CD14-positive monocyte (primary cell): ENCODE results near the gene CDC16. TPM values are rescaled to one million over a fixed set of nuclear protein-coding genes. Genes with fewer than 3 reads are reported as not detected.

Experiments used
- DNase-seq, 3 donors: peaks; one replicate each; pipeline ENCODE4 v3.0.0-alpha.2; 2011 to 2022
- H2AFZ ChIP-seq: 2 replicates; pipeline ENCODE4 v1.6.0; 2012; ENCODE audit warnings: mild to moderate bottlenecking, low read depth, low read length, inconsistent platforms; ENCODE audit not compliant: insufficient read depth, poor library complexity, severe bottlenecking
- H3K27ac ChIP-seq, 2 donors: 1 replicate in 1 of 2; 2 replicates in 1 of 2; pipeline ENCODE4 v1.5.1; 2012 to 2013; ENCODE audit warnings: low read length in 2 of 2, control low read depth in 1 of 2, inconsistent platforms in 1 of 2, low read depth in 1 of 2, mild to moderate bottlenecking in 1 of 2
- H3K27me3 ChIP-seq, 2 donors: one replicate each; pipeline versions ENCODE4 v1.6.0 to v1.6.1; 2011 to 2013; ENCODE audit warnings: low read length in 2 of 2; ENCODE audit not compliant: control insufficient read depth in 2 of 2, insufficient read depth in 2 of 2
- H3K36me3 ChIP-seq, 2 donors: replicated peaks in 1 of 2; 1 replicate in 1 of 2; 2 replicates in 1 of 2; pipeline versions ENCODE4 v1.5.1 to v1.6.1; 2012 to 2013; ENCODE audit warnings: low read length in 2 of 2, control low read depth in 1 of 2, inconsistent platforms in 1 of 2, mild to moderate bottlenecking in 1 of 2; ENCODE audit not compliant: insufficient read depth in 2 of 2, control insufficient read depth in 1 of 2
- H3K4me1 ChIP-seq, 2 donors: 1 replicate in 1 of 2; 2 replicates in 1 of 2; pipeline versions ENCODE4 v1.5.1 to v1.6.1; 2012 to 2013; ENCODE audit warnings: low read length in 2 of 2, control low read depth in 1 of 2, inconsistent platforms in 1 of 2, mild to moderate bottlenecking in 1 of 2, moderate library complexity in 1 of 2; ENCODE audit not compliant: insufficient read depth in 2 of 2, control insufficient read depth in 1 of 2
- H3K4me2 ChIP-seq: replicated peaks from 2 replicates; pipeline ENCODE3; 2012; ENCODE audit warnings: low read length, moderate library complexity, mild to moderate bottlenecking; ENCODE audit not compliant: poor library complexity, severe bottlenecking; ENCODE audit errors: extremely low read depth
- H3K4me3 ChIP-seq, 3 experiments: fragments of 200-600 bp in 1 of 3; sonication (generic) in 1 of 3; replicated peaks in 1 of 3; 1 replicate in 2 of 3; 2 replicates in 1 of 3; pipeline ENCODE4 v1.5.1; 2011 to 2013; ENCODE audit warnings: low read length in 3 of 3, mild to moderate bottlenecking in 3 of 3, control low read depth in 2 of 3, low read depth in 2 of 3, inconsistent platforms in 1 of 3, moderate library complexity in 1 of 3
- H3K79me2 ChIP-seq: 2 replicates; pipeline ENCODE4 v1.6.0; 2012; ENCODE audit warnings: mild to moderate bottlenecking, control low read depth, inconsistent platforms, low read length, moderate library complexity; ENCODE audit not compliant: insufficient read depth
- H3K9ac ChIP-seq: 2 replicates; pipeline ENCODE4 v1.6.0; 2017; ENCODE audit warnings: low read length, mild to moderate bottlenecking; ENCODE audit not compliant: insufficient read depth, poor library complexity, severe bottlenecking
- H3K9me3 ChIP-seq, 2 donors: replicated peaks in 1 of 2; 1 replicate in 1 of 2; 2 replicates in 1 of 2; pipeline versions ENCODE4 v1.5.1 to v1.6.1; 2012 to 2013; ENCODE audit warnings: low read length in 2 of 2, control low read depth in 1 of 2; ENCODE audit not compliant: control insufficient read depth in 1 of 2, insufficient read depth in 1 of 2
- H4K20me1 ChIP-seq: 2 replicates; pipeline ENCODE4 v1.6.0; 2012; ENCODE audit warnings: mild to moderate bottlenecking, low read length, control low read depth, moderate library complexity; ENCODE audit not compliant: insufficient read depth
- H3K27ac Mint-ChIP-seq, 7 donors: one replicate each; pipeline ENCODE4 v1.8.0; 2020; ENCODE audit warnings: mild to moderate bottlenecking in 7 of 7, mixed read lengths in 7 of 7, moderate library complexity in 6 of 7, inconsistent platforms in 2 of 7
- H3K27me3 Mint-ChIP-seq, 3 donors: one replicate each; pipeline ENCODE4 v1.8.0; 2021 to 2022; ENCODE audit warnings: low read depth in 3 of 3, mild to moderate bottlenecking in 3 of 3, mixed read lengths in 3 of 3, moderate library complexity in 3 of 3, inconsistent platforms in 1 of 3
- H3K36me3 Mint-ChIP-seq, 2 donors: one replicate each; pipeline ENCODE4 v1.8.0; 2020; ENCODE audit warnings: mixed read lengths in 2 of 2, inconsistent platforms in 1 of 2, mild to moderate bottlenecking in 1 of 2
- H3K4me1 Mint-ChIP-seq: one replicate; pipeline ENCODE4 v1.8.0; 2020; ENCODE audit warnings: mild to moderate bottlenecking, mixed read lengths
- H3K4me3 Mint-ChIP-seq, 2 donors: one replicate each; pipeline ENCODE4 v1.8.0; 2020; ENCODE audit warnings: mild to moderate bottlenecking in 2 of 2, mixed read lengths in 2 of 2, moderate library complexity in 1 of 2
- H3K9me3 Mint-ChIP-seq, 7 donors: one replicate each; pipeline ENCODE4 v1.8.0; 2020 to 2022; ENCODE audit warnings: mixed read lengths in 7 of 7, mild to moderate bottlenecking in 6 of 7, moderate library complexity in 6 of 7, inconsistent platforms in 2 of 7
- WGBS: methylation state at CpG from one replicate; pipeline ENCODE4 v1.1.5; 2013; ENCODE audit warnings: missing lambda C conversion rate; ENCODE audit not compliant: insufficient coverage; 5-methylcytosine and 5-hydroxymethylcytosine counted together
- intact Hi-C, 2 donors: fragments of 100-400 bp; cut with micrococcal nuclease; formaldehyde crosslinking; loops; one replicate each; pipeline versions ENCODE4 v1.15.0 to v1.15.1; 2023
- polyA plus RNA-seq, 3 donors: library from polyadenylated mRNA; depleted of rRNA in 1 of 3; unstranded in 2 of 3; stranded (reverse) in 1 of 3; fragments of 300-500 nt in 2 of 3; fragments of >200 nt in 1 of 3; fragmentation: Illumina TruSeq in 2 of 3; gene quantifications; 1 replicate in 2 of 3; 2 replicates in 1 of 3; pipeline ENCODE4 v1.2.3, GENCODE V29; 2012 to 2021
- TF ChIP-seq, protein P1 (sequence below): fragments of 200-600 bp; IDR thresholded peaks from one replicate; pipeline ENCODE4 v1.8.0; 2022; ENCODE audit warnings: antibody characterized with exemption, mild to moderate bottlenecking

Gene CDC16
- polyA plus RNA-seq, 3 donors = 15.6 to 72.1 (median 21.1) TPM

DNA sequence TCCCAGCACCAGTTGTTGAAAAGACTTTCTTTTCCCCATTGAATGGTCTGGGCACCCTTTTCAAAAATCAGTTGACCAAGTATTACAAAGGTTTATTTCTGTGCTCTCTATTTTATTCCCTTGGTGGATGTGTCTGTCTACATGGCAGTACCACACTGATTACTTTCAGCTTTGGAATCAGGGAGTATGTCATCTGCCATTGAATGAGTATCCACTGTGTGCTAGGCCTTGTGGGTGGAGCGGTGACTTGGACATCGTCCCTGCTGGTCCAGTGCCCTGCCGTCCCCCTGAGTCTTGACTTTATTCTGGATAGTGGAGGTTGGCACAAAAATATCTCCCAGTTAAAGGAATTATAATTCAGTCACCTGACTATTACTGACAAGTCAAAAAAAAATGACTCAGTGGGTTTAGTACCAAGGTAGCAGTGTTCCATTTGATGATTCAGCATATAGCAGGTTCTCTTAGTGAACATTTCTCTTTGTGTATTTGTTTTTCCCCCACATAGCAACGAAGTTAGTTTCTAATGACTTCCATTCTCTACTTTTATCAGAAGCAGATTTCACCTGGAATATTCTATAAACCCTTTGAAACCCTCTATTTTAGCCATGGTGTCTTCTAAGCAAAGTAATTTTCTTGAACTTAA, 50.6 kb downstream of the CDC16 start:
- intact Hi-C loops = no loop called here
- H3K36me3 ChIP-seq = peaks cover 44 to 59% of the 10 kb centered on the region in 2 donors
- no CpG with 5 or more reads among the region's 4 CpGs for WGBS
- no peak for DNase-seq
- Mint-ChIP-seq H3K36me3 (peaks cover 56 to 65% of the 10 kb centered on the region in 2 donors), H3K27me3 (peaks cover 0 to 6% (median 2%) of the 10 kb centered on the region in 3 donors), H3K27ac (no peak overlapping the region), H3K4me3 (no peak overlapping the region), H3K4me1 (peaks cover 19% of the 10 kb centered on the region), H3K9me3 (no peaks in the 10 kb centered on the region)
- TF ChIP-seq, protein P1, sequence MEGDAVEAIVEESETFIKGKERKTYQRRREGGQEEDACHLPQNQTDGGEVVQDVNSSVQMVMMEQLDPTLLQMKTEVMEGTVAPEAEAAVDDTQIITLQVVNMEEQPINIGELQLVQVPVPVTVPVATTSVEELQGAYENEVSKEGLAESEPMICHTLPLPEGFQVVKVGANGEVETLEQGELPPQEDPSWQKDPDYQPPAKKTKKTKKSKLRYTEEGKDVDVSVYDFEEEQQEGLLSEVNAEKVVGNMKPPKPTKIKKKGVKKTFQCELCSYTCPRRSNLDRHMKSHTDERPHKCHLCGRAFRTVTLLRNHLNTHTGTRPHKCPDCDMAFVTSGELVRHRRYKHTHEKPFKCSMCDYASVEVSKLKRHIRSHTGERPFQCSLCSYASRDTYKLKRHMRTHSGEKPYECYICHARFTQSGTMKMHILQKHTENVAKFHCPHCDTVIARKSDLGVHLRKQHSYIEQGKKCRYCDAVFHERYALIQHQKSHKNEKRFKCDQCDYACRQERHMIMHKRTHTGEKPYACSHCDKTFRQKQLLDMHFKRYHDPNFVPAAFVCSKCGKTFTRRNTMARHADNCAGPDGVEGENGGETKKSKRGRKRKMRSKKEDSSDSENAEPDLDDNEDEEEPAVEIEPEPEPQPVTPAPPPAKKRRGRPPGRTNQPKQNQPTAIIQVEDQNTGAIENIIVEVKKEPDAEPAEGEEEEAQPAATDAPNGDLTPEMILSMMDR = no peak
- H3K4me2 ChIP-seq = no peak overlapping the region
- H3K9me3 ChIP-seq = no peaks in the 10 kb centered on the region
- H3K79me2 ChIP-seq = peaks cover 41% of the 10 kb centered on the region
- peaks cover 14 to 18% of the 10 kb centered on the region in 2 donors for H3K4me1 ChIP-seq
- peaks cover 18% of the 10 kb centered on the region for H4K20me1 ChIP-seq
- no peak overlapping the region for H2AFZ ChIP-seq
- no peak overlapping the region for H3K4me3 ChIP-seq
- H3K27ac ChIP-seq = peak overlapping the region in 1 of 2 donors; percentile 36
- H3K27me3 ChIP-seq = no peaks in the 10 kb centered on the region
- H3K9ac ChIP-seq = no peak overlapping the region

DNA sequence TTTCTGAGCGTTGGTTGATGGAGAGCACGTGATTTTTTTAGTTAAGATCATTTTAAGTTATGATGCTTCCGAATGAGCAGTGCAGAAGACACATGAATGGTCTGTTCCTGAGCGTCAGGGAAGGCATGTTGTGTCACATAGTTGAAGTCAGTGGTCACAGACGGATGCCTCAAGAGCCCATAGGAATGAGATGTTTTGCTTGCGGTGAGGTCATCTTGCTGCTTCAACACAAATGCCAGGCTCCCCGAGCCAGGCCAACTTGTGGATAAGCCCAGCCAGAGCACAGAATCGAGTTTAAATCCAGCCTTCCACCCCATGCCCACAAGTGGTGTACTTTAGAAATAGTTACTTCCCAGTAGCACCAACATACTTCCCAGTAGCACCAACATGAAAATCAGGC, 52.1 kb downstream of the CDC16 start:
- H3K4me1 Mint-ChIP-seq = peaks cover 13% of the 10 kb centered on the region

More for the DNA sequence above, 52.1 kb downstream of the CDC16 start:
- TF ChIP-seq, protein P1 = no peak
- H3K36me3 ChIP-seq = peaks cover 46 to 71% of the 10 kb centered on the region in 2 donors
- no peak overlapping the region for H3K9ac ChIP-seq
- H3K4me3 ChIP-seq = no peak overlapping the region
- H3K27ac ChIP-seq = no peak overlapping the region
- Mint-ChIP-seq H3K4me3 (no peak overlapping the region), H3K9me3 (no peaks in the 10 kb centered on the region), H3K27ac (peak overlapping the region in 3 of 7 donors; percentile 2 to 52 (median 6)), H3K36me3 (peaks cover 62 to 79% of the 10 kb centered on the region in 2 donors), H3K27me3 (peaks cover 0 to 3% (median 0%) of the 10 kb centered on the region in 3 donors)
- H4K20me1 ChIP-seq = peaks cover 18% of the 10 kb centered on the region
- peaks cover 8 to 10% of the 10 kb centered on the region in 2 donors for H3K4me1 ChIP-seq
- no peaks in the 10 kb centered on the region for H3K9me3 ChIP-seq
- no peak overlapping the region for H3K4me2 ChIP-seq
- no peak overlapping the region for H2AFZ ChIP-seq
- DNase-seq = no peak
- 97% methylated on average over 5 of the region's 8 CpGs for WGBS
- H3K79me2 ChIP-seq = peaks cover 42% of the 10 kb centered on the region
- intact Hi-C loops = no loop called here
- no peaks in the 10 kb centered on the region for H3K27me3 ChIP-seq
